CD4-positive, alpha-beta T cell treated with Interleukin-17A for 1 hour (primary cell): ENCODE data around the gene GRID2.

Source experiments
- DNase-seq: peaks from one replicate; pipeline ENCODE4 v3.0.0-alpha.2; 2020

GRID2 gene

DNA sequence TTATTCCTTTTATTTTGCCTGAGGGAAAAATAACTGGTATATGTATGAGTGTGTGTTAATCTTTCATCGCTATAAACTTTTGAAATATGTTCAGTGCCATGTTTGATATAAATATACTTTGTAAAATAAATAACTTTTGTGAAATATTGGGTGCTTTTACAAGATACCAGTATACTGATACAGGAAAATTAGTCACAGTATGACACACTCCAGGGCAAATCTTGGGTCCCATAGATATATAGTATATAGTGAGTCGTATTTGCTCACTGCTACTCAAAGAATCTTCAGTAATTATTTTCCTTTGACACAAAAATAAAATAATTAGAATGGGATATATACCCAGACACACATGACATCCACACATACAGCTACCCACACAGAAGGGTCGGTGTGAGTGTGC lies 472.3 kb downstream of the GRID2 start:
- DNase-seq = no peak

DNA sequence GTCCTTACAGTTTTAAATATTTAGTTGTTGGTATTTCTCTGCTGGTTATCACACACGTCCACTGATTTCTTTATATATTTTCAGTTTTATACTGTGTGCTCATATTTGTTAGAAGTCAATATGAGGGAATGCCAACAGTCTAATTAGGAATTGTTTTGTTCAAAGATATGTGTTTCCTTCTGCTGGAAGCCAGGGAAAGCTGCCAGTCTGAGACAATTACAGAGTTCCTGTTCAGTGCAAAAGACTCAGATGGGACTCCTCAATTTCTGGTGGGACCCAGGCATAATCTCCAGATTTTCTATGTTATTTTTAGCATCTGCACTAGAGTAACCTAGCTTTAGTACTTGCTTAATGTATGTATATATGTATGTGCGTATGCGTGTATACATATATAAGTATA lies 486.0 kb downstream of the GRID2 start:
- no peak for DNase-seq

DNA sequence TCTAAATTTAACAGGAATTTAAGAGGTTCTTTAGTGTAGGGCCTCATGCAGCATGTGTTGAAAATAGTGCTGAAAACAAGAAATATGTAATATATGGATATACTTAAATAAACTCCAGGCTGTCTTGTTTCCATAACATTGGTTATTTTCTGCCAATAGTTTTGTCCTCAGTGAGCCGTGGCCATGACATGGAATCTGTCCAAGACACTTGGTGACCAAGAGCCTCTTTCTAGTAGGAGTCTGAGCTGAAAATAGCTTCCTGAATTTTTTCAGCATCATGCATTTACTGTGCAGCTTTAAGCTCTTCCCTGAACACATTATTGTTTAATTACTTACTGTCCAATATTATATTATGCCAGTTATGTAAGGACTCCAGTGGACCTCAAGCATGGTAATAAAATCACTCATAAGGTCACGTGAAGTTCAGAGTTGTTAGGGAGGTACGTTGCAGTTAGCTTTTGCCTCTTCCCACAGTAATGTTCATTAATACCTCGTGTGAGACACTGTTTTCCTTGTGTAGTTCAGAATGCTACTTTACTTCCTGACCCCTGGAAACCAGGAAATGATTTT lies 488.2 kb downstream of the GRID2 start:
- DNase-seq = no peak

DNA sequence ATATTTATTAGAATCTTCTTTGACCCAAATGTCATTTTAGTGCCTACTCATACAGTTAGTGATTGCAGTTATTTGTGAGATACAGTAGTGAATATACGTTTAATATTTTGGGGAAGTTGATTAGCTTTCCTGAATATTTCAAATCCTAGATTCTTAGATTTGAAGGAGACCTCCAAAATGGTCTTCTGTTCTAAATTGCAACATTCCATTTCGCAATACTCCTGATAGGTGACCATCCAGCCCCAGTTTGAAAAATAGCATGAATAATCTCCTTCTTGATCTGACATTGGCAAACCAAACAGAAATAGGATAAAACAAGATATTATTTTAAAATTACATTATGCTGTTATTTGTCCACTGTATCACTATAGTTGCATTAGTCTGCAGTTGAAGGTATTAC lies 505.6 kb downstream of the GRID2 start:
- DNase-seq = no peak

DNA sequence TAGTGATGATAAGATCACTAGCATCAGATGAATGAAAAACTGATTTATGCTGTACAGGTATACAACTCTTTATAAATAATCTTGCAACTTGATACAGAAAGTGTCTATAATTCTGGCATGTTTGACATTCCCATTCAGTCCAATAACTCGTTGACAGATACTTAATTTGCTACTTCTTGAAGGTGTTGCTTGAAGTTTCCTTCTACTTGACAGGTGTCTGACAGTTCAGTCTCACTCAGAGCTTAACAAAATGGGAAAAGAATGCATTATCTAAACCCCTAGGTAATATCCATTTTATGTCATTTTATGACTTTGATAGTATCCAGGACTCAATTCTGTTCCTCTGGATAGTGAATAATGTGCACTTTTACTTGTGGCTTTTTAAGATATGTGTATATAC lies 508.9 kb downstream of the GRID2 start:
- no peak for DNase-seq

DNA sequence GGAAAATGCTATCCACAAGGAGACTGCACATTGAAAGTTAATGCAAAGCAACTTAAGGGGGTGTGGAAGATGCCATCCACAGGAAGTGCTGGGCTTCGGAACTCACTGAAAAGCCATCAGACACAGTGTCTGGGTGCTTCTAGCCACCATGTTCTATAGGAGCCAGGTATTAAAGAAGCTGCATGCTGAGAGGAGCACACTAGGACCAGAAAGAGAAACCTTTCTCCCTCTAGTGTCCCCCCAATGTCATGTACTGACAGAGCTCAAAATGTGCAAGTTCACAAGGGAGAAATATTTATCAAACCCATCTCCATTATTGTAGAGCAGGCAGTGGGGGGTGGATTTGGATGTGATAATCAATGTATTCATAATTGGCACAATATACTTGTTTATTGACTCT lies 510.9 kb downstream of the GRID2 start:
- DNase-seq = no peak

DNA sequence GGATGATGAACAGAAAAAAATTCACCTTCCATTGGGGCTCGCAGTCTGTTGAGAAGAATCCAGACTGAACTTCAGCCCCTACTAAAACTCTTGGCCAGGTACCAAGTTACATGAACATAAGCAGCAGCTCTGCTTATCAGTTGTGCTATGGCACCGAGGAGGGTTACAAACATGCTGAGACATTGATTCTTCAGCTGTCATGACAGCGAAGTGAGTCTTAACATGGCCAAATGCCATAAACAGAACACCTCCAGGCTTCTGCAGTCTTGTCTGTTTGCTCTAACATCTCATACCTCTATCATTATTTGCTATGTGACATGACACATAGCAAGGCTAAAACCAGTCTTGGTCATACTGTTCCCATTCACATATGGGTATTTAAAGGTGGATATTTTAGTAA lies 521.5 kb downstream of the GRID2 start:
- DNase-seq = no peak

DNA sequence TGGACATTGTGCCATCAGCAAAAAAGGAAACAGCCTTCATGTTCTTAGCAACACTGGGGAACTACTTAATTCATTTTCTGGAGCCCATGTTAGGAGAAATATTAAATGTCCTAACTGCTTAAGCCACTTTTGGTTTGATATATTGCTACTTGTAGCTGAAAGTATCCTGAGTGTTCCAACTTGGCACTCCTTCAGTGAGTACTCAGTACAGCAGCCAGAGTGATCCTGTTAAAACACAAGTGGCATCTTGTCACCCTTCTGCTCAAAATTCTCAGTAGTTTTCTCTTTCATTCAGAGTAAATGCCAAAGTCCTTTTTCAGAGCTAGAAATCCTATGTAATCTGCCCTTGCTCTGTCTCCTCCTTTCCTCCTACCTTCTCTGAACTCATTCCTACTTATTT lies 522.0 kb downstream of the GRID2 start:
- no peak for DNase-seq

DNA sequence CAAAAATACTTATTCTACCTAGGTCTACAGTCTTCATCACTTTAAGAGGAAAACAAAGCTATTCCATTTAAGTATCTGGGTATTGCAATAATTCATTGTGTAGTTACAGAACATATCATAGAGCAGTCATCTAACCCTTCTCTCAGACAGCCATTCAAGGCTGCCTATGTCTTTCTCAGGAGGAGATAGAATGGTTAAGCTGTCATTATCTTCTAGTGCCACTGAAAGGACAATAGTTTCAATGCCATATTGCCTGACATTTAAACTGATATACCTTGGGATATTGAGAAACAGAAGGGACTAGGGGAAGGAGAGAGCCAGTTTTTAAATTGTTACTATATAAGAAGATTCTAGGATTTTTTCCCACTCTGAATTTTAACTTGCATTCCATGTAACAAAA lies 527.0 kb downstream of the GRID2 start:
- DNase-seq = no peak

DNA sequence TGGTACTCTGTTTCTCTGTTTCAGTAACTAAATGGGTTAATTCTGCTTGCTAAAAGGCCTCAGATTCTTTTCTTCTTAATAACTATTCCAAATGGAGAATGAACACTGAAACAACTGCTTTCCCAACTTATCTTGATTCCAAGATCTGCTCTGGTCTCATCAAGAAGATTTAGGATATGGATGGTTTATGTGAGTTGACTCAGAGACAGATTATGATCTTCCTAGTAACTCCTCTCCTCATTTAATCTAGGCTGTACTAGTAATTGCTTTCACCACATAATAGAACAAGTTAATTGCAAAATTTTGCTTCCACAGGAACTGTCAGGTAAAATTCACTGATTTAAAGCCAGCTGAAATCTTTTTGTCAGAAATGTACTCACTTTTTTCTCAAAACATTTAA lies 537.1 kb downstream of the GRID2 start:
- no peak for DNase-seq

DNA sequence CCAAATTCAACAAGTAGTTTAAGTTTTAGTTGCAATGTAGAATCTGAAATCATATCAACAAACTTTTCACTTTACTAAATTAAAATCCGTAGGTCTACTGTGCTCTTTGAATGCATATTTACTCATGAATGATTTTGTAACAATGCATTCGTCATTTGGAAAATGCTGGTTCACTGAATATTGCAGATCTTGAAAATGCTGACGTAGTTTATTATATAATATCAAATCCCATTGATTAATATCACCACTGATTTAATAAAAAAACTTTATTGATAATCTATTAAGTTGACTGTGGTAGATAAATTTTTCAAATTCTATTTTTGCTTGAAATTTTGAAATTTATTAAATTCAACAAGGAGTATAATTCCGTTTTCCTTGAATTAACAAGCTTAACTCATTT lies 540.0 kb downstream of the GRID2 start:
- no peak for DNase-seq

DNA sequence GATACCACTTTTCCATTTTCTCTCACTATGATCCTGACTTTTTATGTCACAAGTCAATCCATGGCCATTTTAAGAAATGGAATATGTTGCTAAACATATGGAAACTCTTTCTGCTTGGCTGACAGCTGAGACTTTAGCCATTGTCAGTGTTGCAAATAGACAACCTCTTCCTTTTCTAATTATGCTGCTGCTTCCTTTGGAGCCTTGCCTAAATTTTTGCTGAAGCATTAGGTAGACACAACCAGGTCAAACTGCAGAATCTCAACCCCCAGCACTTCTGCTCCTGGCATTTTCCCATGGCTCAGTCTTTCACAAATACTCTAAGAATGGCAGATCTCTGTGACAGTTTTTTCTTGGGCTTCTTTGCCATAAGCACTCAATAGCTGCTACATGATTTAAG lies 543.3 kb downstream of the GRID2 start:
- DNase-seq = no peak

DNA sequence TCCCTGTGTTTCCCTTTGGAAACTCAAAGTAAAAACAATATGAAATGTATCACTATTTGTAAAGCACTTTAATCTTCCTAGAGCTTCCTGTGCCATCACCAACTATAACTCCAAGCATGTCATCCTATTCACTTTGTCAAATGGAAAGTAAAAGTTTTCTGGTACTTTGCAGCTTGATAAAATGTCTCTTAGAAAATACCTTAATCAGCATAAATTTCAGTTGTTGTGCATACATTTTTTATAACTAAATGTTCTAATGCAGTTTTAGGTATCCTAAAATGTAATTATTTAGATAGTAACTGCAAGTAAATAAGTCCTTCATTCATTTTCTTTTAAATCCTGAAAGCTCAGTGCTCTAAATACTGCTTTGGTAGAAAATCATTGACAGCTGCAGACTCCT lies 558.7 kb downstream of the GRID2 start:
- DNase-seq = no peak

DNA sequence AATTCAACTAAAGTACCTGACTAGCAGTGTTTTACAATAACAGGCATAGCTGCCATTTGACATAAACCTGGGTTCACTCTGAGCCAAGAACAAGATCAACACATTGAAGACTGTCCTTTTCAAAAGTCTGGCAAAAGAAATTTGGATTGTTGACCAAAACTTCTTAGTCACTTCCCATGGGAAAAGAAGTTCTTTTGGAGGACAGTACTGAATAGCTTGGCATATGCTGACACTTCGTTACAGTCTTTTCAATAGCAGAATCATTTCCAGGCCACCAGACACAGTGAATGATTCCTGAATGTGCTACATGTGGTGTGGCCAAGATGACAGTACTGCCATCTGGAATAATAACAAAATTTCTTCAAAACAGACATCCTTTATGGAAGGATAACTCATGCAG lies 560.3 kb downstream of the GRID2 start:
- DNase-seq = no peak

DNA sequence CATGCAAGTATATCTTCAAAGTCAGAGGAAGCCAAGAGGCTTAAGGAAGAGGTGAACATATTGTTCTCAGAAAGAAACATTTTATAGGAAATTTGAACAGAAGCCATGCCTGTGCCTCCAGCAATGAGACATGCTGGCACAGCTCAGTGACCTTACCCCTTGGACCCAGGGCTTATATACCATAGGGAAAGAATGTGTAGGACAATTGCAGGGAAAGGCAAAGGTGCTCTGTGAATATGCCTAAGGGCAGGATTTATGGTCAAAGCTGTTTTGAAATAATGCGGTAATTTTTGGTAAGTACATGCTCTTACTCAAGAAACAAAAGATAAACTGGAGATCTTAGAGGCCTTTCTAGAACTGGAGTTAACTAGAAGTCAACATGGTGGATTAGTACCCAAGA lies 568.8 kb downstream of the GRID2 start:
- no peak for DNase-seq

DNA sequence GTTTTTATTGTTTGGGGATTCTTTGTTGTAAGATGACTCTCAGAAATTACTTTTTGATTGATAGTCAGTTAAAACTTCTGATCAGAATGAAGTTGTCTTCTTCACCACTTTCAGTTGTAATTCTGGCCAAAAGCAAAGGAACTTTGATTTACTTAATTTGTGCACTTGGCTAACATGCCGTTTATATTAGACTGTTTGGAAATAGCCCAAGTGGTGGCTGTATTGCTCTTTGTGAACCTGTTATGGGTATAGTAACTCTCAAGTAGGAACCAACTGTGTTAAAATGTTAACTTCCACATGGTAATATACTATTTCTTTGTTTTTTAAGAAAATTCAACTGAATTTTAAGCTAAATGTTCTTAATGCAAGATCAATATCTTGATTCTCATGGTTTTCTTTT lies 581.9 kb downstream of the GRID2 start:
- DNase-seq = no peak

DNA sequence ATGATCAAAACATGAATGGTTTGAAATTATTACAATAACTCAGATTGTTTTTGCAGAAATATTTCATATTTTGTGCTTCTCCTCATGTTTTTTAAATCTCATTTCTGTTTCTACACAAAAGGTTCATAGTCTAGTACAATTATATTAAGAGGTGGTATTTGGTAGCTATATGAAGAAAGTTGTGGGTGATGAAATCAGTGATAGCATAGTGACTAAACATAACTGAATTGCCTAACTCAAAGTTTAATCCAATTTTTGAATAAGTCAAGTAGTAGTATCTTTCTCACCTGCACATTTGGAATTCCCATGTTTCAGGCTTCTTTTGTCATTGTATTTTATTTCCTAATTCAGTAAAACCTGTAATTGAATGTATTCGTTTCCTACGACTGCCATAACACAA lies 648.7 kb downstream of the GRID2 start:
- no peak for DNase-seq

DNA sequence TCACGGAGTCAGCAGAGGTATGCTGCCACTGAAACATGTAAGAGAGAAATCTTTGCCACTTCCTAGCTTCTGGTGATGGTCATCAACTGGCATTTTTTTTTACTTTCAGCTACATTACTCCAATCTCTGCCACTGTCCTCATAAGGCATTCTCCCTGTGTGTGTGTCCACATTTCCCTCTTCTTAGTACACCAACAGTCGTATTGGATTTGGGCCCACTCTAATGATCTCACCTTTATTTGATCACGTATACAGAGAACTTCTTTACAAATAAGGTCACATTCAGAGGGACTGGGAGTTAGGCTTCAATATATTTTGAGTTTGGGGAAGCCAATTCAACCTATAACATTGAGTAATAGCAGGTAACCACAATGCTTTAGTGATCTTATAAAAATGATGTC lies 649.1 kb downstream of the GRID2 start:
- DNase-seq = no peak

DNA sequence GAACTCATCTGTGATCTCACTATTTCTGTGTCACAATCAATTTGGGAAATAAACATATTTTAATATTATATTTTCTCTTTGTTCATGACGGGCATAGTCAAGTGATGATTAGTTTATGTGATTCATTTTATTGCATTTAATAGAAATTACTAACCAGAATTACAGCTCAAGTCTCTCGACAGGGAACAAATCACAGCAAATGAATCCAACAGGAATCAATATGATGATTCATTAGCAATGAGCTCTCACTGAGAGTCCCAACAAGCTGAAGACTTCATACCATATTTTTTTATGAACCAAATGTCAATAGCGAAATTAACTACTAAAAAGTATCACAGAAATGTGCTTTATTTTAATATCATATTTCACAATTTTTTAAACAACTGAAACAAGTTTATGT lies 649.7 kb downstream of the GRID2 start:
- DNase-seq = no peak

DNA sequence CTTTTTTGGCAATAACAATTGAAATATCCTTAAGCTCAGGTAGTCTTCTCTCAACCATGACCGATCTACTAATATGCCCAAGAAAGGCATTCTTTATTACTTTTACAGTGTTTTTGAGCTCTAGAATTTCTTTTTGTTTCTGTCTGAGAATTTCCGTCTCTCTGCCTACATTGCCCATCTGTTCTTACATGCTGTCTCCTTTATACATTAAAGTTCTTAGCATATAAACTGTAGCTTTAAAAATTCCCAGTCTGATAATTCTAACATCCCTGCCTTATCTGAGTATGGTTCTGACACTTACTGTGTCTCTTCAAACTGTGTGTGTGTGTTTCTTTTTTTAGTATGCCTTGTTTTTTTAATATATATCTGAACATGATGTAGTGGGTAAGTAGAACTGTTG lies 658.1 kb downstream of the GRID2 start:
- DNase-seq = no peak

DNA sequence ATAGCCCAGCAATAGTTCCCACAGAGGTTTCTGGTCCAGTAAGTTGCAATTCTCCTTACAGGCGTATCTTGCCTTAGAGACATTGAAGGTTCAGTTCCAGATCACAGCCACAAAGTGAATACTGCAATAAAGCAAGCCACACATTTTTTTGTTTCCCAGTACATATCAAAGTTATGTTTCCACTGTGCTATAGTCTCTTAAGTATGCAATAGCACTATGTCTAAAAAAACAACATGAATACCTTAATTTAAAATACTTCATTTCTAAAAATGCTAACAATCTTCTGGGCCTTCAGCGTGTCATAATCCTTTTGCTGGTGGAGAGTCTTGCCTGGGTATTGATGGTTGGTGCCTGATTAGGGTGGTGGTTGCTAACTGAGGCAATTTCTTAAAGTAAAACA lies 659.1 kb downstream of the GRID2 start:
- no peak for DNase-seq

DNA sequence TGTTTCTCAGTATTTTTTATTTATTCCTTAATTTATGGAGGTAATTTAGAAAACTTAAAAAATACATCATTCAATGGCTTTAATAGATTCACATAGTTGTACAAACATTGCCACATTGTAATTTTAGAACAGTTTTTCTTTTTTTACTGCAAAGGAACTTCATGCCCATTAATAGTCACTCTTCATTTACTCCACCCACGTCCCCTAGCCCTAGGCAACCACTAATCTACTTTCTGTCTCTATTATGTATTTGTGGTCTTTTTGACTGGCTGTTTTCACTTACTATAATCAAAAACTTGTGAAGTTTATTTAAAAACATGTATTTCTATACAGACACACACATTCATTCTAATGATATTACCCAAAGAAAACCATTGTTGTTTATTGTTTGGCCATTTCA lies 664.8 kb downstream of the GRID2 start:
- no peak for DNase-seq

DNA sequence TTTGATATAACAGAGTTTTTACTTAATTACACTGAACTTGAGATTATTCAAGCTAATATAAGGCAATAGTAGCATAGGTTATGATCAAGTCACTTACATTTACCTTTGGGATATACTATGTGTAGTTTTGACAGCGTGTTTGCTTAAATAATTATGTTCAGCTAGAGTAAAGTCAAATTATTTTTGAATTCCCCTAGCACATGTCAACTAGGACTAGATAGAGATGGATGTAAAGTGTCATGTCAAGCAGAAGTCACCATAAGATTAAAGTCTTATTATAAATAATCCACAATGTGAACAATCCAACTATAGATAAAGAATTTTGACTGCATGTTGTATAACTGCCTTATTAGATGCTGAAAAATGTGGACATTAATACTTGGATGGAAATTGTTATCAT lies 665.2 kb downstream of the GRID2 start:
- no peak for DNase-seq

DNA sequence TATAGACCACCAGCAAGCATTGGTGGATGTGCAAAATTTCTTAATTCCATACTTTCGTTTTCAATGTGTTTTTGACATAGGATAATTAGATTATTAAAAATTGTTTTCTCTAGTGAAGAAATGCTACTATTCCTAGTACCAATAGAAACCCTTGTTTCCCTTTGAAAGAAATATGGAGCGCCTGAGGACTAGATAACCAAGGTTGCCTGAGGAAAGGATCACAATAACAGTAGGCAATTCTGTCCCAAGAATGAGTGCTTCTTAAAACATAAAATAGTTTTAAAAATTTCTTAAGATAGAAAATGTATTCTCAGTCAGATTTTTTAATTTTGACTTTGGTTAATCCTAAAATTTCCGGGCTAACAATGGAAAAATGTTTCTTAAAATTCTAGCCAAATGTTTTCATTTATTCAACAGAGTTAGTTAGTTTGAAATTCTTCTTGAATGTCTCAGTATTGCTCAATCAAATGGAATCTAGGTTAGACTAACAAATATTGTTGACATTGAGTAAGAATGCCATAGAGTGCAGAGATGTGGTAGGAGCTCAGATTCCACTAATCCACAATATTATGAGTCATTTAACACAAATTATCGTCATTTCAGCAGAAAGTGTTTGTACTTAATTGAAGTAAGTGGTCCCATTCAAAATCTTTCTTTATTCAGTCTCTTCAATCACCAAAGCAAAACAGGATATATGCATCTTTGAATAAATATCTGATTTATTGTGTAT lies 666.0 kb downstream of the GRID2 start:
- no peak for DNase-seq

DNA sequence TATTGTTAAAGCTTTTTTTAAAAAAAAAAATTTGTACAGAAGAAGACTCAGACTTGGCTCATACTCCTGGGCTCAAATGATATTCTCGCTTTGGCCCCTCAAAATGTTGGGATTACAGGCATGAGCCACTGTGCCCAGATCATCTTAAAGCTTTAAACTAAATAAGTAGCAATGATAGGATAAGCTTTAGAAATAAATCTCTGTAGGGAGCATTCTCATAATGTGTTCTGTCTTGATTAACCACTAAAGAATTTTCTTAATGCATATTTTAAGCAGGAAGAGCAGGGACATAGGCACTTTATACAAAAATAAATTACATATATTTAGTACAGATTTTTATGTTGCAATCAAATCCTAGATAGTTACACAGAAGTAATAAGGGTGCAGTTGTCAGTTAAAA lies 667.2 kb downstream of the GRID2 start:
- DNase-seq = no peak
